8988T (cell line): ENCODE data around the gene VPS37B.

Source experiments
- DNase-seq: peaks from one replicate; pipeline ENCODE4 v3.0.0; 2011

VPS37B gene

GRCh38 chr12:122865268-122866231, 30.4 kb downstream of the VPS37B start:
- DNase-seq: peak; percentile 77

DNA sequence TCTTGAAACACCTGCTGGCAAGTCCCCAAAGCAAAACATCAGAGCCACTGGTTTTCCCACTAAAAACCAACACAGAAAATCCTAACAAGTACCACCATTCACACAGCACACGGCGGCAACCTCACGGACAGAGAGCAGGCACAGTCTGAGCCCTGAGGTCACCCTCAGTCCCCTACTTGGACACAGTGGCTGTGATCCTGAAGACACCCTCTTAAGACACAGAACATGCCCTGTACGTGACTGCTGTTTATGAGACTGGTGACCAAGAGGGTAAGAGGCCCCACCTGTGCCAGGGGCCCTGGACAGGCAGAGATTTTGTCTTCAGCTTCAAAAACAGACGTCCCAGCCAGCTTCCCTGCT, 31.1 kb downstream of the VPS37B start:
- no peak for DNase-seq

- DNase-seq: no peak
Observed at GRCh38 chr12:122862872-122863701, 32.8 kb downstream of the VPS37B start.

DNA sequence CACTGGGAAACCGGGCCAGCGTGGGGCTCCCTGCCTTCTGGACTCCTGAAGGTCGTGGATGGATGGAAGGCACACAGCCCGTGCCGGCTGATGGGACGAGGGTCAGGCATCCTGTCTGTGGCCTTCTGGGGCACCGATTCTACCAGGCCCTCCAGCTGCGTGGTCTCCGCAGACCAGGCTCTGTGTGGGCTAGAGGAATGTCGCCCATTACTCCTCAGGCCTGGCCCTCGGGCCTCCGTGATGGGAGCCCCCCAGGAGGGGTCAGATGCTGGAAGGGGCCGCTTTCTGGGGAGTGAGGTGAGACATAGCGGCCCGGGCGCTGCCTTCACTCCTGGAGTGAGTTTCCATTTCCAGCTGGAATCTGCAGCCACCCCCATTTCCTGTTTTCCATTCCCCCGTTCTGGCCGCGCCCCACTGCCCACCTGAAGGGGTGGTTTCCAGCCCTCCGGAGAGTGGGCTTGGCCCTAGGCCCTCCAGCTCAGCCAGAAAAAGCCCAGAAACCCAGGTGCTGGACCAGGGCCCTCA, 33.8 kb downstream of the VPS37B start:
- no peak for DNase-seq

DNA sequence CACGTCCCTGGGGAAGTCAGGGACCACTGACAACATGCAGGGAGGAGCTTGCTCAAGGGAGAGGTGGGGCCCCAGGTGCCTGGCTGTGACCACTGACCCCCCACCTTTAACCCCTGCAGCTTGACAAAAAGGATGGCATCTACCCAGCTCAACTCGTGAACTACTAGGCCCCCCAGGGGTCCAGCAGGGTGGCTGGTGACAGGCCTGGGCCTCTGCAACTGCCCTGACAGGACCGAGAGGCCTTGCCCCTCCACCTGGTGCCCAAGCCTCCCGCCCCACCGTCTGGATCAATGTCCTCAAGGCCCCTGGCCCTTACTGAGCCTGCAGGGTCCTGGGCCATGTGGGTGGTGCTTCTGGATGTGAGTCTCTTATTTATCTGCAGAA, 34.3 kb downstream of the VPS37B start:
- DNase-seq: no peak

GRCh38 chr12:122860854-122861586, 34.9 kb downstream of the VPS37B start:
- DNase-seq: no peak

GRCh38 chr12:122860040-122860853, 35.7 kb downstream of the VPS37B start:
- DNase-seq: peak; percentile 96

DNA sequence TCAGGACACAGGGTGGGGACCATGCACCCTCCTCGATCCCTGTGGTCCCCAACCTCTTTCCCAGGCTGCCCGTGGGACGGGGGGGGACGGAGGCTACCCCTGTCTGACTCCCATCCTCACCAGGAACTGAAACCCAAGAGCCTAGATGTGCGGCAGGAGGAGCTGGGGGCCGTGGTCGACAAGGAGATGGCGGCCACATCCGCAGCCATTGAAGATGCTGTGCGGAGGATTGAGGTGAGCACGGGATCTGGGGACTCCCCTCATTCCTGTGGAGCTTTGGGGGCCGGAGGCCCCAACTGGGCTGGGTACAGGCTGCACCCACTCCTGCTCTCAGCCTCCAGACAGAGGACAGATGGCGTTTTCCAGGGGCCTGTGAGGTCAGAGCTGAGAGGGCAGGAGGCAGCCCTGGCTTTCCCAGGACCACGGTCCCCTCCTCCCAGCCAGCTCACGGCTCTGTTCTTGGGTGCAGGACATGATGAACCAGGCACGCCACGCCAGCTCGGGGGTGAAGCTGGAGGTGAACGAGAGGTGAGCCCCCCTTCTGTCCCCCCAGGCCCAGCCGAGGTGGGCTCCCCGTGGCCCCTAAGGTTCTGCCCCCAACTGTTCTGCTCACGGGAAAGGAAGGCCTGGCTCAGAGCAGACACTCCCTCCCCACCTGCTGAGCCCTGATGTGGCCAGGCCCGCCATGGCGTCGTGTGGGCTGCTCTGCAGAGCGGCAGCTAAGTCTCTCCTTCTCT, 36.5 kb downstream of the VPS37B start:
- DNase-seq: peak; percentile 30

- DNase-seq: peak; percentile 19
Observed at GRCh38 chr12:122858591-122859302, 37.2 kb downstream of the VPS37B start.

DNA sequence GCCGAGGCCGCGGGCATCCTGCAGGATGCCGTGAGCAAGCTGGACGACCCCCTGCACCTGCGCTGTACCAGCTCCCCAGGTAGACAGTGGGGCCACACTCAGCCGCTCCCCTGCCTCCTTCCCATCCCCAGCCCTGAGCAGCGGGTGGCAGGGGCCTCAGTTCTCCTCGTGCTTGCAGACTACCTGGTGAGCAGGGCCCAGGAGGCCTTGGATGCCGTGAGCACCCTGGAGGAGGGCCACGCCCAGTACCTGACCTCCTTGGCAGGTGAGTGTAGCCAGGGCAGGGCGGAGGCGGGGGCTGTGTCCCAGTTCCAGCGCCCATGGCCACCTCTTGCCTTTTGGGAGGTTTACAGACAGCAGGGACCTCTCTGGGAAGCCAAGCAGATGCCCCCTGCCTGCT, 37.8 kb downstream of the VPS37B start:
- no peak for DNase-seq

DNA sequence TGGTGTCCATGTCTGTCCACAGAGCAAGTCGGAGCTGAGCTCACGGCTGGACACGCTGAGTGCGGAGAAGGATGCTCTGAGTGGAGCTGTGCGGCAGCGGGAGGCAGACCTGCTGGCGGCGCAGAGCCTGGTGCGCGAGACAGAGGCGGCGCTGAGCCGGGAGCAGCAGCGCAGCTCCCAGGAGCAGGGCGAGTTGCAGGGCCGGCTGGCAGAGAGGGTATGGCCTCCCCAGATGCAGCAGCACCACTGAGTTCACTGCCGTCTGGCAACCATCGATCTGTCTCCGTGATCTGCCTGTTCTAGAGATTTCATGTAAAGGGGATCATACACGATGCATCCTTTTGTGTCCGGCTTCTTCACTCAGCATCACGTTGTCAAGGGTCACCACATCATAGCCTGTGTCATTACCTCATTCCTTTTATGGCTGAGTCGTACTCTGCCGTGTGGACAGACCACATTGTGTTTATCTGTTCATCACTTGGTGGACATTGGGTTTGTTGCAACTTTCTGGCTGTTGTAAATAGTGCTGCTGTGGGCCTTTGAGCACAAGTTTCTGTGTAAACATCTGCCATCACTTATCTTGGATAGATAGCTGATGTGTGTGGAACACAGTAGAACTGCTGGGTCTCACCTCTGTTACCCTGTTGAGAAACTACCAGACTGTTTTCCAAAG, 38.8 kb downstream of the VPS37B start:
- peak; percentile 31 for DNase-seq

DNA sequence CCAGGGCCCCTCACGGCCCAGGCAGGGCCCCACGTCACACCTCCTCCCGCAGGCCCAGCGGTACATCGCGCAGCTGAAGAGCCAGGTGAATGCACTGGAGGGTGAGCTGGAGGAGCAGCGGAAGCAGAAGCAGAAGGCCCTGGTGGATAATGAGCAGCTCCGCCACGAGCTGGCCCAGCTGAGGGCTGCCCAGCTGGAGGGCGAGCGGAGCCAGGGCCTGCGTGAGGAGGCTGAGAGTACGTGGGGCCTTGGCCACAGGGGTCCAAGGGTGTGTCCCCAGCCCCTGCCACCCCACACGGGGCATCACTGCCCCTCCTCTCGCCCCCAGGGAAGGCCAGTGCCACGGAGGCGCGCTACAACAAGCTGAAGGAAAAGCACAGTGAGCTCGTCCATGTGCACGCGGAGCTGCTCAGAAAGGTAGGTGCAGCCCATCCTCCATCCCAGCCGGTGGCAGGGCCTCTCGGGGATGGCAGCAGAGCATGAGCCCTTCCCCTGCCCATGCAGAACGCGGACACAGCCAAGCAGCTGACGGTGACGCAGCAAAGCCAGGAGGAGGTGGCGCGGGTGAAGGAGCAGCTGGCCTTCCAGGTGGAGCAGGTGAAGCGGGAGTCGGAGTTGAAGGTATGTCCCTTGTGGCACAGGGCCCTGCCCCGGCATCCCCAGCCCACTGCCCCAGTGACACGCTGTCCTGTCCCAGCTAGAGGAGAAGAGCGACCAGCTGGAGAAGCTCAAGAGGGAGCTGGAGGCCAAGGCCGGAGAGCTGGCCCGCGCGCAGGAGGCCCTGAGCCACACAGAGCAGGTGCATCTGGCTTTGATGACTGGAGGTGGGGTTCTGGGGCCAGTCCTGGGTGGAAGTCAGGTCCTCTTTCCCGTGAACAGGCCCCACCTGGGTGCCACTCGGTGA, 39.7 kb downstream of the VPS37B start:
- peak; percentile 37 for DNase-seq

DNA sequence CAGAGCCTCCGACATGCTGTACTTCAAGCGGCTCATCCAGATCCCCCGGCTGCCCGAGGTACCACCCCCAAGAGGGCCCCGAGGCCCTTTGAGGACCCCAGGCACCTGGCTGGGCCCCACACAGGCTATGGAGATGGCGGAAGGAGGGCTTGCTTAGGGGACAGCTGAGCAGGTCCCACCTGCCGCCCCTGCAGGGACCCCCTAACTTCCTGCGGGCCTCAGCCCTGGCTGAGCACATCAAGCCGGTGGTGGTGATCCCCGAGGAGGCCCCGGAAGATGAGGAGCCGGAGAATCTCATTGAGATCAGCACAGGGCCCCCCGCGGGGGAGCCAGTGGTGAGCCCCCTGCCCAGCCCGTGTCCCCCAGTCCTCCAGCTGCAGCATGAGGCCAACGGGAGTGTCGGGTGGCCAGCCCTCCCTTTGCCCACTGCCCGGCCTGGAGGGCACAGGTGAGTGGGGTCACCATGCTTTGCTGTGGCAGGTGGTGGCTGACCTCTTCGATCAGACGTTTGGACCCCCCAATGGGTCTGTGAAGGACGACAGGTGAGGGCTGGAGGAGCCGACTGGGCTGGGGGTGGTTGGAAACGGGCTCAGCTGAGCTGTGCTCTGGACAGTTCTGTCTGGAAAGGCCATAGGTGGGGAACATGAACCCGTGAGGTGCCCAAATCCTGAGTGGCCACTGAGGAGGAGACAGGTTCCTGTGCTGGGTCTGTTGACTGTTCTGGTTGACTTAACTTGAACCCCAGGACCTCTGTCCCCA, 40.7 kb downstream of the VPS37B start:
- peak; percentile 23 for DNase-seq

GRCh38 chr12:122854554-122854953, 41.4 kb downstream of the VPS37B start:
- peak; percentile 27 for DNase-seq

DNA sequence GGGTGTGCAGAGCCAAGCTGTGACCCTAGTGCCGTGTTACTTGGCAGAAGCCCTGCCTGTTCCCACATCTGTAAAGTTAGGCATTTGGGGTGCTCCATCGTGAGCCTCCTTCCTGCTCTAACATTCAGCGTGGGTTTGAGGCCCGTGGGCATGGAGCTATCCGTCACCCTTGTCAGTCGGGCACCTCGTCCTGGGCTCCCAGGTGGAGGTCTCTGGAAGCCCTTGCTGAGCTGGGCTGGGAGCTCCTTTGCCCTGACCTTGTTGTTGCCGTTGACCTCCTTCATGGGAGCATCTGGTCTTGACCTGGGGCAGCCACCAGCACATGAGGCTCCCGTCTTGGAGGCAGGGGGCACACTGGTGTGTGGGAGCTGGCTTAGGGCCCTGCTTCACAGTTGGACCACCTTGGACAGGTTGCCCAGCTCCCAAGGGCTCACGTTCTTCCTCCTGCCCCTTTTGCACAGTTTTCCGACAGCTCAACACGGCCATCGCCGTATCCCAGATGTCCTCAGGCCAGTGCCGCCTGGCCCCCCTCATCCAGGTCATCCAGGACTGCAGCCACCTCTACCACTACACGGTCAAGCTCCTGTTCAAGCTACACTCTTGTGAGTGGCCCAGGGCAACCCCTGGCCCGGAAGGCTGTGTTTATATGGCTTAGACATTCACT, 42.2 kb downstream of the VPS37B start:
- peak; percentile 33 for DNase-seq

- DNase-seq: peak; percentile 46
Observed at GRCh38 chr12:122852336-122853275, 43.3 kb downstream of the VPS37B start.
